Ovary (tissue), 9 donors: ENCODE results near the gene TNFRSF9. TPM values are rescaled to one million over a fixed set of nuclear protein-coding genes. Genes with fewer than 3 reads are reported as not detected.

ENCODE experiments used
- DNase-seq, 5 donors: peaks; one replicate each; pipeline ENCODE4 v3.0.0-alpha.2; 2019 to 2020
- H3K27ac ChIP-seq, 2 donors: fragments of 200-600 bp; one replicate each; pipeline versions ENCODE4 v1.5.1 to v1.8.0; 2019 to 2022
- H3K27me3 ChIP-seq: fragments of 200-600 bp; one replicate; pipeline ENCODE4 v1.8.0; 2022
- H3K36me3 ChIP-seq: fragments of 200-600 bp; sonication (generic); one replicate; pipeline ENCODE4 v1.5.1; 2019
- H3K4me1 ChIP-seq: one replicate; pipeline ENCODE4 v1.8.1; 2013; ENCODE audit warnings: mild to moderate bottlenecking, moderate library complexity; ENCODE audit not compliant: insufficient read depth
- H3K4me3 ChIP-seq: fragments of 200-600 bp; sonication (generic); one replicate; pipeline ENCODE4 v1.5.1; 2017
- H3K9me3 ChIP-seq, 2 donors: fragments of 200-600 bp in 1 of 2; sonication (generic) in 1 of 2; one replicate each; pipeline versions ENCODE4 v1.5.1 to v1.8.1; 2013 to 2019; ENCODE audit warnings: mild to moderate bottlenecking in 1 of 2, moderate library complexity in 1 of 2
- EP300 ChIP-seq: sonication (generic); formaldehyde crosslinking; IDR thresholded peaks from one replicate; pipeline ENCODE4 v1.6.1; 2017; ENCODE audit warnings: antibody characterized with exemption
- POLR2A ChIP-seq: fragments of 450-650 bp; IDR thresholded peaks from one replicate; pipeline ENCODE4 v1.6.1; 2017; ENCODE audit warnings: antibody characterized with exemption, mild to moderate bottlenecking, moderate library complexity
- WGBS, 3 donors: extraction: QIAGEN DNeasy Blood & Tissue Kit in 1 of 3; methylation state at CpG; one replicate each; pipeline versions ENCODE4 v1.1.5 to v1.1.7; 2013 to 2017; 5-methylcytosine and 5-hydroxymethylcytosine counted together
- intact Hi-C, 4 donors: fragments of 100-400 bp; cut with DNase I; formaldehyde crosslinking; loops; one replicate each; pipeline versions ENCODE4 v1.11.0 to v1.15.1; 2022 to 2023
- polyA plus RNA-seq, 2 donors: library from polyadenylated mRNA; stranded (reverse); fragments of 200-250 nt in 1 of 2; fragments of 350-450 nt in 1 of 2; fragmentation: Illumina TruSeq in 1 of 2; extraction: RNeasy Lipid Tissue Mini Kit (QIAGEN cat#74804) in 1 of 2; gene quantifications; one replicate each; pipeline ENCODE4 v1.2.3, GENCODE V29; 2013 to 2014
- total RNA-seq, 7 donors: library from RNA; depleted of rRNA in 2 of 7; stranded (reverse); fragments of >200 nt in 2 of 7; fragmentation: NEBNext Ultra II Directional in 3 of 7; extraction: Animal tissue kit (Norgen Biotek cat#: 25700) in 3 of 7; gene quantifications; one replicate each; pipeline versions ENCODE4 v1.1.0 to v1.2.4, GENCODE V29; 2016 to 2023
- TF ChIP-seq, protein P1 (sequence below), 3 donors: fragments of 450-650 bp in 2 of 3; fragments of 200-600 bp in 1 of 3; IDR thresholded peaks; one replicate each; pipeline versions ENCODE4 v1.5.1 to v1.8.0; 2016 to 2022; ENCODE audit warnings: antibody characterized with exemption in 3 of 3, mild to moderate bottlenecking in 1 of 3
- donor health status: DM: no; HTN: no; CAD: no; lungs with moderate emphysema.
- donor health status: DM: no; HTN: no; CAD: no.
- donor health status: Bipolar disorder and iron deficiency.
- donor health status: DM: yes; HTN: yes; CAD: no.
- donor health status: DM: no; HTN: no; CAD: no.
- donor health status: DM: yes; HTN: yes; CAD: no.

TNFRSF9 gene
- total and polyA plus RNA-seq, 9 donors: 0.05 to 0.10 (median 0.08) TPM; not detected in 6

GRCh38 chr1:7873801-7874795, 66.5 kb downstream of the TNFRSF9 start:
- WGBS, 3 donors: 76 to 81% (median 81%) methylated on average over 11 of the region's 11 CpGs

DNA sequence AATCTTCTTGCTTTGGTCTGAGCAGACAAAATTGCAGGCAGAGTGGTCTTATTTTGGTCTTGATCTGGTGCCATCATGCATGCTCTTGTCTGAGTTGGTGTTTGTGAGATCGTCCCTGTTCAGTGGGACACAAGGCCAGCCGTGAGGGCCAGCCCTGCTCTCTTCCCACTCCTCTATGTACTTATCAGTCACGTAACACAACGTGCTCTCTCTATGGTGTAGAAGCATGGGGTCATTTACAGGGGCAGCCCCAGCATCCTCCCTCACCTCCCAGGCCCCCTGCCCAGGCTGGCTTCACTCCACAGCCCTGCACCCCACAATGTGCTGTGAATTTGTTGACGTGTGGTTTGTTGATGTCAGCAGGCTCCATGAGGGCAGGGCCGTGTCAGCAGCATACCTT, 69.5 kb downstream of the TNFRSF9 start:
- Histone ChIP-seq H3K27ac (no peak overlapping the region), H3K9me3 (no peaks in the 10 kb centered on the region), H3K27me3 (no peaks in the 10 kb centered on the region), H3K36me3 (no peaks in the 10 kb centered on the region), H3K4me1 (no peaks in the 10 kb centered on the region), H3K4me3 (no peak overlapping the region)
- TF ChIP-seq, protein P1, sequence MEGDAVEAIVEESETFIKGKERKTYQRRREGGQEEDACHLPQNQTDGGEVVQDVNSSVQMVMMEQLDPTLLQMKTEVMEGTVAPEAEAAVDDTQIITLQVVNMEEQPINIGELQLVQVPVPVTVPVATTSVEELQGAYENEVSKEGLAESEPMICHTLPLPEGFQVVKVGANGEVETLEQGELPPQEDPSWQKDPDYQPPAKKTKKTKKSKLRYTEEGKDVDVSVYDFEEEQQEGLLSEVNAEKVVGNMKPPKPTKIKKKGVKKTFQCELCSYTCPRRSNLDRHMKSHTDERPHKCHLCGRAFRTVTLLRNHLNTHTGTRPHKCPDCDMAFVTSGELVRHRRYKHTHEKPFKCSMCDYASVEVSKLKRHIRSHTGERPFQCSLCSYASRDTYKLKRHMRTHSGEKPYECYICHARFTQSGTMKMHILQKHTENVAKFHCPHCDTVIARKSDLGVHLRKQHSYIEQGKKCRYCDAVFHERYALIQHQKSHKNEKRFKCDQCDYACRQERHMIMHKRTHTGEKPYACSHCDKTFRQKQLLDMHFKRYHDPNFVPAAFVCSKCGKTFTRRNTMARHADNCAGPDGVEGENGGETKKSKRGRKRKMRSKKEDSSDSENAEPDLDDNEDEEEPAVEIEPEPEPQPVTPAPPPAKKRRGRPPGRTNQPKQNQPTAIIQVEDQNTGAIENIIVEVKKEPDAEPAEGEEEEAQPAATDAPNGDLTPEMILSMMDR (IDR thresholded peaks at IDR 0.05): no peak
- TF ChIP-seq POLR2A (no peak), EP300 (no peak)
- no peak for DNase-seq
- intact Hi-C loops: no loop called here
- 47 to 67% (median 62%) methylated on average over 6 of the region's 6 CpGs for WGBS, 3 donors

More at GRCh38 chr1:7873801-7874795, 66.5 kb downstream of the TNFRSF9 start:
- intact Hi-C loops: no loop called here
- Histone ChIP-seq H3K36me3 (no peaks in the 10 kb centered on the region), H3K9me3 (peaks cover 0 to 4% of the 10 kb centered on the region in 2 donors), H3K27me3 (no peaks in the 10 kb centered on the region), H3K4me3 (no peak overlapping the region), H3K4me1 (no peaks in the 10 kb centered on the region), H3K27ac (no peak overlapping the region)
- TF ChIP-seq POLR2A: no peak
- no peak for TF ChIP-seq EP300
- TF ChIP-seq, protein P1 (IDR thresholded peaks at IDR 0.05): no peak
- DNase-seq: no peak

DNA sequence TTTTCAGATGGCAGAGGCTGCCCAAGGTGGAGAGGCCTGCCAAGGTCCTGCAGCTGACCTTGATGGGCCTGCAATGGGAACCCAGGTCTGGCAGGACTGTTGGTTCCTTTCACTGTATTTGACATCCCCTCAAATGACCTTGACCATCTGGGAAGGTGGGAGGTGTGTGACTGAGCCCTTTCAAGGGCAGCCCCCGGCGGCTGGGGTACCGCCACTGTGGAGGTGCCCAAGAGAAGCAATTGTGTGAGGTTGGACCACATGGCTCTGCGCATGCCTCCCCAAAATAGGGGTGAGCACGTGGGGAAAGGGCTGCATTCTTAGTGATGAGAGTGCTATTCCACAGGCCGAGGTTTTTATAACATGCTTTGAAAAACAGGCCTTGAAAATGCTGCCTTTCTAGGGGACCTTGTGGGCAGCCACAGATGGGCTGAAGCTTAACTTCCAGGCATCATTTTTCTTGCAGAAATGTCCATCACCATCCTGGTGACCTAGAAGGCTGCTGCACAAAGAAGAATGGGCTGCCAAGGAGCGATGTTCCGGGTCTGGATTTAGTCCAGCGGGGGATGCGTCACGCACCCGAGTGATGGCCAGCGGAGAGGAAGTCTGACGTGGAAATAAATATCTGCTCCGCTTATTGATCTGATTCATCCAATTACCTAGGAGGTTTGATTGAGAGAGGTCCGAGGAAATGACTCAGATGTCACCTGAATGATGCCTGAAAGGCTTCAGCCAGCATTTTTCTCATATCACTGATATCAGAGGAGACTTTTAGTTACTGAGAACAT, 71.3 kb downstream of the TNFRSF9 start:
- no peaks in the 10 kb centered on the region for H3K36me3 ChIP-seq
- H3K27me3 ChIP-seq: no peaks in the 10 kb centered on the region
- WGBS, 3 donors: 73 to 84% (median 77%) methylated on average over 16 of the region's 16 CpGs
- intact Hi-C loops: no loop called here
- no peaks in the 10 kb centered on the region for H3K4me1 ChIP-seq
- no peaks in the 10 kb centered on the region for H3K9me3 ChIP-seq
- no peak for DNase-seq
- H3K4me3 ChIP-seq: no peak overlapping the region
- TF ChIP-seq EP300: no peak
- TF ChIP-seq POLR2A: no peak
- TF ChIP-seq, protein P1 (IDR thresholded peaks at IDR 0.05): no peak
- H3K27ac ChIP-seq: no peak overlapping the region

DNA sequence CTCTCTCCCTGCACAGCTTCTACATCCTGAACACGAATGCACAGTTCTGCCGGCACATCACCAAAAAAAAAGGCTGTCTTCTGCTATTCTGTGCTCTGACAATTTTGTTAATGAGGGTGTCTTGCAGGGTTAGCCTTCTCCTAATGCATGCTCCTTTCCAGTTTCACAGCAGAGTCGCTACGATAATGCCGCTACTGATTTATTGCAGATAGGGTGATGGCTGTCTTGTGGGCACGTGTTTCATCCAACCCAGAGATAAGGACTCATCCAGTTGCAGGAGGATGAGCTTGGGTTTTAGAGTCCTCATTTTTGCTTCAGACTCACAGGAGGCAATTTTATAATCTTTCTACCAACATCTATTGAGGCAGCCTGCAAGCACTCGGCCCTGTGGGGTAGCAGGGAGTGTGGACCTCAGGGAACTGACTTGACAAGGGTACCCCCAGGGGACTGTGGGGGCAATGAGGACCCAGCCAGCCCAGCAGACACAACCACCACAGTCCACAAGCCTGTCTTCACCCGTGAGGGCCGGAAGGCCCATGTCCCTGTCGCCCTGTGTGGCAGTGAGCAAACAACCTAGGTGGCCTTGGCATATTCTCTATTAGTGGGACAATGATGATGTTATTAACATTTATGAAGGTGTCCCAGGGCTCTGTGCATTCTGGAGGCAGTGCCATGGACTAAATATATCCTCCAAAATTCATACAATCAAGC, 72.4 kb downstream of the TNFRSF9 start:
- intact Hi-C loops: no loop called here
- Histone ChIP-seq H3K36me3 (no peaks in the 10 kb centered on the region), H3K27ac (no peak overlapping the region), H3K4me3 (no peak overlapping the region), H3K4me1 (no peaks in the 10 kb centered on the region), H3K27me3 (no peaks in the 10 kb centered on the region), H3K9me3 (no peaks in the 10 kb centered on the region)
- TF ChIP-seq, protein P1 (IDR thresholded peaks at IDR 0.05): no peak
- no peak for TF ChIP-seq EP300
- TF ChIP-seq POLR2A: no peak
- 53 to 65% (median 58%) methylated on average over 10 of the region's 10 CpGs for WGBS, 3 donors
- DNase-seq: no peak
